ENCODE results near the gene TCF4. TPM values are rescaled to one million over a fixed set of nuclear protein-coding genes. Genes with fewer than 3 reads are reported as not detected.
A peak's percentile ranks its signal among the peaks of the same experiment; 100 is the strongest.

Gene TCF4
- total RNA-seq, 1 donor: 84.6 TPM

- no peak for DNase-seq (ENCODE audit: low read depth)
- TF ChIP-seq, protein P1, sequence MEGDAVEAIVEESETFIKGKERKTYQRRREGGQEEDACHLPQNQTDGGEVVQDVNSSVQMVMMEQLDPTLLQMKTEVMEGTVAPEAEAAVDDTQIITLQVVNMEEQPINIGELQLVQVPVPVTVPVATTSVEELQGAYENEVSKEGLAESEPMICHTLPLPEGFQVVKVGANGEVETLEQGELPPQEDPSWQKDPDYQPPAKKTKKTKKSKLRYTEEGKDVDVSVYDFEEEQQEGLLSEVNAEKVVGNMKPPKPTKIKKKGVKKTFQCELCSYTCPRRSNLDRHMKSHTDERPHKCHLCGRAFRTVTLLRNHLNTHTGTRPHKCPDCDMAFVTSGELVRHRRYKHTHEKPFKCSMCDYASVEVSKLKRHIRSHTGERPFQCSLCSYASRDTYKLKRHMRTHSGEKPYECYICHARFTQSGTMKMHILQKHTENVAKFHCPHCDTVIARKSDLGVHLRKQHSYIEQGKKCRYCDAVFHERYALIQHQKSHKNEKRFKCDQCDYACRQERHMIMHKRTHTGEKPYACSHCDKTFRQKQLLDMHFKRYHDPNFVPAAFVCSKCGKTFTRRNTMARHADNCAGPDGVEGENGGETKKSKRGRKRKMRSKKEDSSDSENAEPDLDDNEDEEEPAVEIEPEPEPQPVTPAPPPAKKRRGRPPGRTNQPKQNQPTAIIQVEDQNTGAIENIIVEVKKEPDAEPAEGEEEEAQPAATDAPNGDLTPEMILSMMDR (IDR thresholded peaks at IDR 0.05; ENCODE audit: insufficient read depth, low read depth, low read length): no peak
Observed at GRCh38 chr18:55296115-55296514, 291.9 kb downstream of the TCF4 start.

DNA sequence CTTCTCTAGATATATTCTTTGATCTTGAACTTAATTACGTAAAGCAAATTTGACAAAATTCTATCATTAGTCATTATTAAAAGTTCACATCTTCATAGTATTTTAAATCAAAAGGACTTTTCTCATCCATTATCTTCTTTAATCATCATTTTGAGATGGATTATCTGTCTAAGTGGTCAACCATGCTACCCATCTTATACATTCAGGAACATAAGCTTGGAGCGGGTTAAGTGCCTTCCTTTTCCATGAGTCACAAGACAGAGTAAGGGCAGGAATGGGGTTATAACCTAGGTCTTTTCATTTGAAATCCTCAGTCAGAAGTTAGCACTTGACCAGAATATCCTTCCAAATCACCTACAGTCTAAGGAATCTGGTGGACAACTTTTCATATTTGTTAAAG lies 297.1 kb downstream of the TCF4 start:
- peak; percentile 33 for DNase-seq (ENCODE audit: low read depth)
- TF ChIP-seq, protein P1 (IDR thresholded peaks at IDR 0.05; ENCODE audit: insufficient read depth, low read depth, low read length): no peak
- no peak overlapping the region for H3K4me3 ChIP-seq (ENCODE audit: low read depth, low read length)

More at GRCh38 chr18:55296115-55296514, 291.9 kb downstream of the TCF4 start:
- H3K4me3 ChIP-seq (ENCODE audit: low read depth, low read length): no peak overlapping the region

GRCh38 chr18:55289775-55290174 lies 298.2 kb downstream of the TCF4 start:
- no peak overlapping the region for H3K4me3 ChIP-seq (ENCODE audit: low read depth, low read length)
- no peak for DNase-seq (ENCODE audit: low read depth)
- TF ChIP-seq, protein P1 (IDR thresholded peaks at IDR 0.05; ENCODE audit: insufficient read depth, low read depth, low read length): no peak

GRCh38 chr18:55289048-55289447 lies 298.9 kb downstream of the TCF4 start:
- TF ChIP-seq, protein P1 (IDR thresholded peaks at IDR 0.05; ENCODE audit: insufficient read depth, low read depth, low read length): no peak
- DNase-seq (ENCODE audit: low read depth): no peak
- no peak overlapping the region for H3K4me3 ChIP-seq (ENCODE audit: low read depth, low read length)

GRCh38 chr18:55287935-55288868 lies 299.8 kb downstream of the TCF4 start:
- no peak overlapping the region for H3K4me3 ChIP-seq (ENCODE audit: low read depth, low read length)
- no peak for DNase-seq (ENCODE audit: low read depth)
- TF ChIP-seq, protein P1 (IDR thresholded peaks at IDR 0.05; ENCODE audit: insufficient read depth, low read depth, low read length): no peak

GRCh38 chr18:55287149-55287806 lies 300.7 kb downstream of the TCF4 start:
- no peak overlapping the region for H3K4me3 ChIP-seq (ENCODE audit: low read depth, low read length)
- no peak for DNase-seq (ENCODE audit: low read depth)
- TF ChIP-seq, protein P1 (IDR thresholded peaks at IDR 0.05; ENCODE audit: insufficient read depth, low read depth, low read length): no peak
